Stimulated activated naive B cell treated with anti-CD40 and anti-IgM and Interleukin-4, amounts not matched to agents 10 μg/mL and 1 μg/mL and 100 μg/mL, for 72 hours (primary cell): Measurements from ENCODE around the gene C1orf74.

Experiments
- ATAC-seq, 2 donors: fragments of 150-1000 bp; cut with Tn5 transposase; replicated peaks; 2 replicates each; pipeline ENCODE4 v1.10.0; 2021; ENCODE audit warnings: moderate library complexity in 1 of 2
- DNase-seq: peaks from one replicate; pipeline ENCODE4 v3.0.0; 2021
- H3K27ac Mint-ChIP-seq: one replicate; pipeline ENCODE4 v1.8.0; 2022; ENCODE audit warnings: mild to moderate bottlenecking, mixed read lengths
- H3K27me3 Mint-ChIP-seq, 2 donors: one replicate each; pipeline ENCODE4 v1.8.0; 2022; ENCODE audit warnings: mixed read lengths in 2 of 2
- H3K36me3 Mint-ChIP-seq, 2 donors: one replicate each; pipeline ENCODE4 v1.8.0; 2022; ENCODE audit warnings: mixed read lengths in 2 of 2, mild to moderate bottlenecking in 1 of 2
- H3K4me1 Mint-ChIP-seq, 2 donors: one replicate each; pipeline ENCODE4 v1.8.0; 2022; ENCODE audit warnings: mixed read lengths in 2 of 2, mild to moderate bottlenecking in 1 of 2
- H3K4me3 Mint-ChIP-seq, 2 donors: one replicate each; pipeline ENCODE4 v1.8.0; 2022; ENCODE audit warnings: mild to moderate bottlenecking in 2 of 2, mixed read lengths in 2 of 2, moderate library complexity in 1 of 2
- H3K9me3 Mint-ChIP-seq, 2 donors: one replicate each; pipeline ENCODE4 v1.8.0; 2022; ENCODE audit warnings: mixed read lengths in 2 of 2, mild to moderate bottlenecking in 1 of 2

Gene C1orf74

DNA sequence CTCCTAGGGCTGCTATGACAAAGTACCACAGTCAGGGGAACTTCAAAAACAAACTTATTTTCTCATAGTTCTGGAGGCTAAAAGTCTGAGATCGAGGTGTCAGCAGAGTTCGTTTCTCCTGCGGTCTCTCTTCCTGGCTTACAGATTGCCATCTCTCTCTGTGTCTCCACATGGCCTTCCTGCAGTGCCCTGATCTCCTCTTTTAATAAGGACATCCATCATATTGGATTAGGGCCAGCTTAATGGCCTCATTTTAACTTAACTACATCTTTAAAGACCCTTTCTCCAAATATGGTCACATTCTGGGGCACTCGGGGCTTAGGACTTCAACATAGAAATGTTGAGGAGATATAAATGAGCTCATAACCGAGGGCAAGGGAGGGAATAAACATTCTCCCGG is 12.2 kb downstream of the C1orf74 start:
- Mint-ChIP-seq H3K4me1 (peaks cover 0 to 39% of the 10 kb centered on the region in 2 donors), H3K9me3 (no peaks in the 10 kb centered on the region), H3K27me3 (no peaks in the 10 kb centered on the region), H3K4me3 (no peak overlapping the region), H3K36me3 (peaks cover 32 to 38% of the 10 kb centered on the region in 2 donors), H3K27ac (no peak overlapping the region)
- DNase-seq (no peak), ATAC-seq (no peak)

GRCh38 chr1:209770636-209771415 is 13.5 kb downstream of the C1orf74 start:
- peaks cover 12 to 47% of the 10 kb centered on the region in 2 donors for H3K4me1 Mint-ChIP-seq
- no peak for DNase-seq

GRCh38 chr1:209769971-209770370 is 14.4 kb downstream of the C1orf74 start:
- DNase-seq (no peak), ATAC-seq (no peak)
- Mint-ChIP-seq H3K36me3 (peaks cover 35 to 40% of the 10 kb centered on the region in 2 donors), H3K4me3 (no peak overlapping the region), H3K4me1 (peaks cover 12 to 41% of the 10 kb centered on the region in 2 donors), H3K27ac (no peak overlapping the region), H3K9me3 (no peaks in the 10 kb centered on the region), H3K27me3 (no peaks in the 10 kb centered on the region)

More at GRCh38 chr1:209770636-209771415, 13.5 kb downstream of the C1orf74 start:
- H3K9me3 Mint-ChIP-seq: no peaks in the 10 kb centered on the region
- H3K27ac Mint-ChIP-seq: no peak overlapping the region
- H3K36me3 Mint-ChIP-seq: peaks cover 40 to 47% of the 10 kb centered on the region in 2 donors
- no peak overlapping the region for H3K4me3 Mint-ChIP-seq
- H3K27me3 Mint-ChIP-seq: no peaks in the 10 kb centered on the region
- ATAC-seq: no peak

DNA sequence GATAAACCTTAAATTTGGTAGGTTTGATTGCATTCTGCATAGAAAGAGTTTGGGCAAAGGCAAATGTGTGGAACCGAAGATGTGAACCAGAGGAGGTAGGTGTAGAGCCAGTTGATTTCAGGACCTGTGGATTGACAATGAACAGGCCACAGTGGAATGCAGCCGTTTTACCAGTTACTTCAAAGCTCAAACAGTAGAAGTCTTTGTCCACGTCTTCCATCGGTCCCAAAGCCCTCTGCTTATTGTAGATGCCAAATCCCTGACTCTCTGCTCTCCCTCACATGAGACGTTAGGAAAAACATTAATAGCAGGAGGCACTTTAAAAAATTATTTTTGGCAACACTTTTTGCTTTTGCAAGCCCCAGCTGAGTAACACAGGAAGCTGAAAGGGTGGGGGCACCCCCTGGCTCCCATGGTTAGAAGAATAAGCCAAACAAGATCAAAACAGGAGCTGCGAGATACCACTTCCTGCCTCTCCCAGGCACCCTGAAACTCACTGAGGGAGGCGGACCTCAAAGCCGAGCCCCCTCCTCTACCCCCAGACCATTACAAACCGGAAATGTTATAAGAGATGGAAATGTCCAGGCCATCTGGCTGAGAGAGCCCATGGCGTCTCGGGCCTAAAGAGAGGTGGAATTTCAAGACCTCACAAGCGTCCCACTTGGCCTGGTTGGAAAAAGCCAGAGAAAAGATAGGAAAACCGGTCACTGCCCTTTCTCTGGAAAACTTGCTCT is 15.0 kb downstream of the C1orf74 start:
- Mint-ChIP-seq H3K4me3 (no peak overlapping the region), H3K27me3 (no peaks in the 10 kb centered on the region), H3K27ac (no peak overlapping the region), H3K4me1 (peaks cover 12 to 36% of the 10 kb centered on the region in 2 donors), H3K36me3 (peaks cover 32 to 37% of the 10 kb centered on the region in 2 donors), H3K9me3 (no peaks in the 10 kb centered on the region)
- ATAC-seq (peak; percentile 60 to 67), DNase-seq (peak; percentile 39)

DNA sequence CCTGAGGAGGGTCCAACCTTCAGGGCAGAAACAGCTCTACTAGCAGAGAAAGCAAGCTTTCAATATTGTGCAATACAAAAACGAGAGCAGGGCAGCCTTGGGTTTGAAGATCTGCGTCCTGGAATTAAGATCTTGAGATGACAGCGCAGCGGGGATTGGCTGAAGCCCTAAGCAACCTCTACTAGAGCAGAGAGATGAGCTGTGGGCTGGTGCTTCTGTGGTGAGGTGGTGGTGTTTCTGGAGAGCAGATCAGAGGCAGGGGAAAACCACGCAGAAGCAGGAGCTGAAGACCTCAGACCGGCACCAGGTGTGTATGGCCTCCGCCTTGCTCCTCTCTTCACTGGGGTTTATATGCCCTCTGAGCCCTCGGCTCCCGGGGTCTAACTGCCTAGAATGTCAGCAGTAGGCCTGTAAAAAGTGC is 16.0 kb downstream of the C1orf74 start:
- H3K27ac Mint-ChIP-seq: no peak overlapping the region
- H3K36me3 Mint-ChIP-seq: peaks cover 36 to 38% of the 10 kb centered on the region in 2 donors
- no peaks in the 10 kb centered on the region for H3K9me3 Mint-ChIP-seq
- peak; percentile 77 for DNase-seq
- peak; percentile 95 for ATAC-seq
- H3K27me3 Mint-ChIP-seq: no peaks in the 10 kb centered on the region
- no peak overlapping the region for H3K4me3 Mint-ChIP-seq
- H3K4me1 Mint-ChIP-seq: peaks cover 12 to 34% of the 10 kb centered on the region in 2 donors

DNA sequence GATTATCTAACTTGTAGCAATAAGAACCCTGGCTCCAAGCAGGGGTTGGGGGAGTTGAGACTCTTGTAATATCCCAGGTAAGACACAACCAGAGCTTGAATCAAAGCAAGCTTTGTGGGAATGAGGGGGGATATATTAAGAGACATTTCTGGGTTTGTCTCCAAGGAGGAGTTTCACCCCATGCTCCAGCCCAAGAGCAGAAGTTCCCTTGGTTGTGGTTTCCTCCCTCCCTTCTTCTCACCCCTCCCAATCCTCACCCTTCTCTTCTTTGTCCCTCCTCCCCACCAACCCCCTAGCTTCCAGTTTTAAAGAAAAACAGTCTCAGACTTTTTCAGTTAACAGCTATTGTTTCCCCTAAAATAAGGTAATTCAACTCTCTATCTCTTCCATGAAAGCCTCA is 16.7 kb downstream of the C1orf74 start:
- no peak overlapping the region for H3K4me3 Mint-ChIP-seq
- no peak for ATAC-seq
- H3K27ac Mint-ChIP-seq: no peak overlapping the region
- peaks cover 15 to 33% of the 10 kb centered on the region in 2 donors for H3K4me1 Mint-ChIP-seq
- DNase-seq: no peak
- no peaks in the 10 kb centered on the region for H3K9me3 Mint-ChIP-seq
- no peaks in the 10 kb centered on the region for H3K27me3 Mint-ChIP-seq
- peaks cover 38 to 39% of the 10 kb centered on the region in 2 donors for H3K36me3 Mint-ChIP-seq

GRCh38 chr1:209767096-209767495 is 17.3 kb downstream of the C1orf74 start:
- Mint-ChIP-seq H3K36me3 (peaks cover 44 to 45% of the 10 kb centered on the region in 2 donors), H3K27ac (no peak overlapping the region), H3K4me1 (peaks cover 21 to 33% of the 10 kb centered on the region in 2 donors), H3K9me3 (no peaks in the 10 kb centered on the region), H3K4me3 (no peak overlapping the region), H3K27me3 (no peaks in the 10 kb centered on the region)
- DNase-seq (no peak), ATAC-seq (no peak)

- H3K9me3 Mint-ChIP-seq: no peaks in the 10 kb centered on the region
- DNase-seq: no peak
- no peak for ATAC-seq
- no peak overlapping the region for H3K4me3 Mint-ChIP-seq
- peak overlapping the region; percentile 81 for H3K27ac Mint-ChIP-seq
- H3K36me3 Mint-ChIP-seq: peaks cover 53 to 54% of the 10 kb centered on the region in 2 donors
- peaks cover 32 to 38% of the 10 kb centered on the region in 2 donors for H3K4me1 Mint-ChIP-seq
- H3K27me3 Mint-ChIP-seq: no peaks in the 10 kb centered on the region
Measured at GRCh38 chr1:209766051-209766450, 18.3 kb downstream of the C1orf74 start.

DNA sequence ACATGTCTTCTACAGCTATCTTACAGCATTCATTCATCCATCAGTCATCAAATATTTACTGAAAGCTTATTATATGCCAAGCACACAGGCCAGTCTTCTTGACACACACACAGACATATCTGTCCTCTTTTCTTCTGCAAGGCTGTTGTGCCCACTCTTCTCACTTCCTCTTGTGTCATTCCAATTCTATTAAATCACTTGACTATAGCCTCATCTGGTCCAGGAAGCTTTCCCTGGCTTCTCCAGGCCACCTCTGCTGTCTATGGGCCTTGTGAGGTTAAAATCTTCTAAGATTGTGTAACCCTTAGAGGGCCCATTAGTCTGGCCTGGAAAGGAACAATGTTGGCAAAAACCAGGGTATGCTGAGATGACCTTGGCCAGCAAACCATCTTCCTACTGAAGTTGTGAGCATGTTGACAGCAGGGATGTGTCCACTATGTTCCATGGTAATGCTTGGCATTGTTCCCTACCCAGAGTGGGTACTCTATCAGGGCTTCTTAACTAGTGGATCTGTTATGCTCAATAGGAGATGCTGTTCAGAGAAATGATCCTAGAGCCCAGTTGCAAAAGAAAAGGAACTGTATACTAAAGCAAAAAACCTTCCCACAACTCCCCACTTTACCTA is 23.2 kb downstream of the C1orf74 start:
- Mint-ChIP-seq H3K9me3 (no peaks in the 10 kb centered on the region), H3K4me1 (peaks cover 44 to 70% of the 10 kb centered on the region in 2 donors), H3K27me3 (no peaks in the 10 kb centered on the region), H3K36me3 (peaks cover 53 to 68% of the 10 kb centered on the region in 2 donors), H3K4me3 (no peak overlapping the region), H3K27ac (no peak overlapping the region)
- no peak for ATAC-seq
- no peak for DNase-seq

DNA sequence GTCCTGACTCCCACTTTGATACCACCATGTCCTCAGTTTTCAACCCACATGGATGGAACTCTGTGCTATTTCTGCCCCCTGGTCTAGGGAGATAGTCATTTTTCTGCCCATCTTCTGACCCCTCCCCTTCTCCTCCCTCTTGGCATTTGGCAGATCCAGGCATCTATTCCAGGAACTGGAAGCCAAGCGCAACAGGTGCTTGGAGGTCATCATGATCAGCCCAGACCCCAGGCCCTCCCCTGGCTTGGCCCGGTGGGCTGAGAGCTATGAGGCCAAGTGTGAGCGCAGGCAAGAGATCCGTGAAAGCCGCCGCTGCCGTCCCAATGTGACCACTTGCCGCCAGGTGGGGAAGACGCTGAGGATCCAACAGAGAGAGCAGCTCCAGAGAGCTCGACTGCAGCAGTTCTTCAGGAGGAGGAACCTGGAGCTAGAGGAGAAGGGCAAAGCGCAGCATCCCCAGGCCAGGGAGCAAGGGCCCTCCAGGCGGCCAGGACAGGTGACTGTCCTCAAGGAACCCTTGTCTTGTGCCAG is 24.5 kb downstream of the C1orf74 start:
- no peaks in the 10 kb centered on the region for H3K27me3 Mint-ChIP-seq
- peaks cover 51 to 79% of the 10 kb centered on the region in 2 donors for H3K4me1 Mint-ChIP-seq
- DNase-seq: no peak
- H3K27ac Mint-ChIP-seq: peak overlapping the region; percentile 78
- H3K4me3 Mint-ChIP-seq: no peak overlapping the region
- peaks cover 0 to 3% of the 10 kb centered on the region in 2 donors for H3K9me3 Mint-ChIP-seq
- peaks cover 49 to 63% of the 10 kb centered on the region in 2 donors for H3K36me3 Mint-ChIP-seq
- ATAC-seq: no peak

DNA sequence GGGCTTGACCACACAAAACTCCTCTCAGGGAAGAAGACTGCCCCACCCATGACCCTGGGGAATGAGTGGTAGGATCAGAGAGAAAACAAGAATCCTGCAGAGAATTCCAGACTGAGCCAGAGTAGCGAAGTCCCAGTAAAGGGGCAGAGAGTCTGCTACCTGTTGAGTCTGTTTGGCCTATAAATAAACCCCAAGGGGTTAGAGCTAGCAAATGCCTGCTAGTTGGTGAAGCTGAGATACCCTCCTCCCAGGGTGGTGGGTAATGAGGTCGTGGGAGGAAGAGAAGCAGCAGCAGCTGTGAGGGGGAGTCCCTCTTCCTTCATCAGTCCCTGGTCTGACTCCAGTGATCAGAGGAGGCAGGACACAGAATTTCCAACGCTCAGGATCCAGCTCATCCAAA is 26.0 kb downstream of the C1orf74 start:
- Mint-ChIP-seq H3K4me3 (peak overlapping the region; percentile 69 to 71), H3K27ac (peak overlapping the region; percentile 89), H3K36me3 (peaks cover 42 to 53% of the 10 kb centered on the region in 2 donors), H3K9me3 (peaks cover 0 to 4% of the 10 kb centered on the region in 2 donors), H3K27me3 (no peaks in the 10 kb centered on the region), H3K4me1 (peaks cover 50 to 80% of the 10 kb centered on the region in 2 donors)
- DNase-seq (no peak), ATAC-seq (no peak)

- H3K9me3 Mint-ChIP-seq: peaks cover 0 to 4% of the 10 kb centered on the region in 2 donors
- H3K36me3 Mint-ChIP-seq: peaks cover 28 to 37% of the 10 kb centered on the region in 2 donors
- H3K27ac Mint-ChIP-seq: peak overlapping the region; percentile 99
- H3K27me3 Mint-ChIP-seq: no peaks in the 10 kb centered on the region
- ATAC-seq (peak; percentile 64 to 66), DNase-seq (peak; percentile 41)
- peak overlapping the region; percentile 91 to 98 for H3K4me3 Mint-ChIP-seq
- H3K4me1 Mint-ChIP-seq: peaks cover 52 to 77% of the 10 kb centered on the region in 2 donors
Measured at GRCh38 chr1:209756615-209757445, 27.5 kb downstream of the C1orf74 start.

DNA sequence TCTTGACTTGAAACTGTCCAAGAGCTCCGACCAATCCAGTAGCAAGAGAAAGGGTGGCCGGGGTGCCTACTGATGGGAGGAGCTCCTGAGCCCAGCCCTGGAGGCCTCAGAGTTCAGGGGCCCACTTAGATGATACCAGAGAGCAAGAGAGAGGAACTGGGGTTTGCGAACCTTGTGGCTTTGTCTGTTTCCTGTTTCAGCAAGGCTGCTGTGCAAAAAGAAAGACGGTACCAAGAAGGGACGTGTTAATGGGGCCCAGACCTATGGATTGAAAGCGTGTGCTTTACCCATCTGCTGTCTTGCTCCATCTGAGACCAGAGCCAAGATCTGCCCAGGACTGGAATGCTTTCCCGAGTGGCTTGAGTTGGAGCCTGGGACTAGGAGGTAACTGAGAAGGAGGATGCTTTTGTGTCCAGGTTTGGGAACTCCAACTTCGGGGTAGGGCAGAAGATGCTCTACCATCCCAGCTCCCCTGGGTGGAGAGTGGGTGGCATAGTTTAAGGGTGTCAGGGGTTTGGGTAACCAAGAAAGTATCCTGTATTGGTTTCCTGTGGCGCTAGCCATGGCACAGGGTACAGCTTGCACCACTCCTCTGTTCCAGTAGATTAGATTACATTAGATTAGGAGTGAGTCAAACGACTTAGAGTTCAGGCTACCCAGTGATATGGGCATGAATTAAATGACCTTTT is 28.3 kb downstream of the C1orf74 start, which contains the start of gene TRAF3IP3:
Gene TRAF3IP3 (plus strand): TSS at position 128 of the 689 bp plus-strand sequence. CDS start 3,987 bp downstream, outside the sequence.
- H3K4me1 Mint-ChIP-seq: peaks cover 51 to 77% of the 10 kb centered on the region in 2 donors
- DNase-seq (peak; percentile 79), ATAC-seq (peak; percentile 84 to 85)
- peaks cover 22 to 31% of the 10 kb centered on the region in 2 donors for H3K36me3 Mint-ChIP-seq
- H3K4me3 Mint-ChIP-seq: peak within 1 kb of the TSS; percentile 91 to 98
- H3K27me3 Mint-ChIP-seq: no peaks in the 10 kb centered on the region
- peak within 1 kb of the TSS; percentile 99 for H3K27ac Mint-ChIP-seq
- peaks cover 0 to 4% of the 10 kb centered on the region in 2 donors for H3K9me3 Mint-ChIP-seq
